Endodermal cell (in vitro differentiated cells): Measurements from ENCODE around the gene HOXC6. TPM values are rescaled to one million over a fixed set of nuclear protein-coding genes. Genes with fewer than 3 reads are reported as not detected.

ENCODE experiments used
- DNase-seq: peaks from one replicate; pipeline ENCODE4 v3.0.0-alpha.2; 2017
- H3K27ac ChIP-seq: 2 replicates; pipeline ENCODE4 v1.5.1; 2013; ENCODE audit warnings: mild to moderate bottlenecking, low read depth, low read length, moderate library complexity
- H3K27me3 ChIP-seq: 2 replicates; pipeline ENCODE4 v1.6.1; 2013; ENCODE audit warnings: mild to moderate bottlenecking, low read length, moderate library complexity; ENCODE audit not compliant: insufficient read depth, control insufficient read depth, poor library complexity, severe bottlenecking
- H3K36me3 ChIP-seq: 2 replicates; pipeline ENCODE4 v1.7.0; 2013; ENCODE audit warnings: mild to moderate bottlenecking, low read length, moderate library complexity; ENCODE audit not compliant: control insufficient read depth, insufficient read depth
- H3K4me1 ChIP-seq: one replicate; pipeline ENCODE4 v1.7.0; 2013; ENCODE audit warnings: low read length; ENCODE audit not compliant: control insufficient read depth, insufficient read depth
- H3K4me3 ChIP-seq: 2 replicates; pipeline ENCODE4 v1.5.1; 2013; ENCODE audit warnings: mild to moderate bottlenecking, low read length, moderate library complexity
- H3K9ac ChIP-seq: 2 replicates; pipeline ENCODE4 v1.6.1; 2013; ENCODE audit warnings: mild to moderate bottlenecking, low read length, moderate library complexity; ENCODE audit not compliant: poor library complexity, severe bottlenecking; ENCODE audit errors: extremely low read depth
- H3K9me3 ChIP-seq: 2 replicates; pipeline ENCODE4 v1.6.1; 2013; ENCODE audit warnings: mild to moderate bottlenecking, low read length, moderate library complexity; ENCODE audit not compliant: control insufficient read depth
- H3K27ac Mint-ChIP-seq: 2 replicates; pipeline ENCODE4 v1.8.0; 2020; ENCODE audit warnings: mixed read lengths
- H3K27me3 Mint-ChIP-seq: 2 replicates; pipeline ENCODE4 v1.8.0; 2021; ENCODE audit warnings: mild to moderate bottlenecking, mixed read lengths; ENCODE audit not compliant: insufficient read depth
- H3K36me3 Mint-ChIP-seq: 2 replicates; pipeline ENCODE4 v1.8.0; 2020; ENCODE audit warnings: low read depth, mixed read lengths
- H3K4me1 Mint-ChIP-seq: 2 replicates; pipeline ENCODE4 v1.8.0; 2020; ENCODE audit warnings: mixed read lengths
- H3K4me3 Mint-ChIP-seq: 2 replicates; pipeline ENCODE4 v1.8.0; 2020; ENCODE audit warnings: mild to moderate bottlenecking, moderate library complexity, mixed read lengths
- H3K9me3 Mint-ChIP-seq: 2 replicates; pipeline ENCODE4 v1.8.0; 2020; ENCODE audit warnings: mild to moderate bottlenecking, mixed read lengths
- WGBS, 2 experiments: methylation state at CpG; one replicate each; pipeline versions ENCODE4 v1.1.5 to v1.1.7; 2013; ENCODE audit warnings: missing lambda C conversion rate in 2 of 2, mixed read lengths in 1 of 2; ENCODE audit not compliant: insufficient coverage in 1 of 2, insufficient read length in 1 of 2; 5-methylcytosine and 5-hydroxymethylcytosine counted together
- total RNA-seq, 2 donors: library from RNA; stranded (reverse); fragmentation: NEBNext Ultra II Directional in 1 of 2; extraction: Animal tissue kit (Norgen Biotek cat#: 25700) in 1 of 2; gene quantifications; 2 replicates in 1 of 2; 3 replicates in 1 of 2; pipeline ENCODE4 v1.2.1, GENCODE V29; 2021
- TF ChIP-seq, protein P1 (sequence below): fragments of 200-600 bp; sonication (generic); conservative IDR thresholded peaks from 2 replicates; pipeline ENCODE4 v1.5.0; 2021; ENCODE audit warnings: antibody characterized with exemption, mild to moderate bottlenecking

The HOXC6 gene
- total RNA-seq, 2 donors from 2014 or later, result not detected

DNA sequence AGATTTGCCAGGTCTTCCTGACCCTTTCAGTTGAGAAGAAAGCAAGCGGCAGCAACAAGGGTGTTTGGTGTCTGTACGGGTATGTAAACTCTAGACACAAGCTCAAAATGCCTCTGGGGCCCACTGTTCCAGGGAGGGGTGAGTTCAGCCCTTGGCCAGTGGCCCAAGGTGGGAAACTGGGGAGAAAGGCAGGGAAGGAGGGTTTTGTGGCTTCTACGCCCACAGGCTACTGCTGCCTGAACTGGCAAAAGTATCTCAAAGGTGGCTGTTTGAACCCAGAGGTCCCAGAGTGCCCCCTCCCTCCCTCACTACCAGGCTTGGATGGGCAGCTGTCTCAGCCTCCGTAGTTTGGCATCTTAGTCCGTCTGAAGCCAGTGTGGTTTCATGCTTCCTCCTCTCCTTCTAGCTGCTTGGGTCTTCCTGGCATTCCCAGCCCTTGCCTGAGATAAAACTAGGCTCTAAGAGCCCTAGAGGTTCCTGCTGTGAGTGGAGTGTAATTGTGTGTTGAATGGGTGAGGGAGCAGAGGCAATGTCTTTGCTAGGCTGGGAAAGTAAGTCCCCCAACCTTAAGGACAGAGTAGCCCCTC lies 10.1 kb downstream of the HOXC6 start:
- TF ChIP-seq, protein P1, sequence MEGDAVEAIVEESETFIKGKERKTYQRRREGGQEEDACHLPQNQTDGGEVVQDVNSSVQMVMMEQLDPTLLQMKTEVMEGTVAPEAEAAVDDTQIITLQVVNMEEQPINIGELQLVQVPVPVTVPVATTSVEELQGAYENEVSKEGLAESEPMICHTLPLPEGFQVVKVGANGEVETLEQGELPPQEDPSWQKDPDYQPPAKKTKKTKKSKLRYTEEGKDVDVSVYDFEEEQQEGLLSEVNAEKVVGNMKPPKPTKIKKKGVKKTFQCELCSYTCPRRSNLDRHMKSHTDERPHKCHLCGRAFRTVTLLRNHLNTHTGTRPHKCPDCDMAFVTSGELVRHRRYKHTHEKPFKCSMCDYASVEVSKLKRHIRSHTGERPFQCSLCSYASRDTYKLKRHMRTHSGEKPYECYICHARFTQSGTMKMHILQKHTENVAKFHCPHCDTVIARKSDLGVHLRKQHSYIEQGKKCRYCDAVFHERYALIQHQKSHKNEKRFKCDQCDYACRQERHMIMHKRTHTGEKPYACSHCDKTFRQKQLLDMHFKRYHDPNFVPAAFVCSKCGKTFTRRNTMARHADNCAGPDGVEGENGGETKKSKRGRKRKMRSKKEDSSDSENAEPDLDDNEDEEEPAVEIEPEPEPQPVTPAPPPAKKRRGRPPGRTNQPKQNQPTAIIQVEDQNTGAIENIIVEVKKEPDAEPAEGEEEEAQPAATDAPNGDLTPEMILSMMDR, result no peak
- Mint-ChIP-seq H3K36me3 (no peaks in the 10 kb centered on the region), H3K4me1 (no peaks in the 10 kb centered on the region), H3K27me3 (peaks cover 97% of the 10 kb centered on the region), H3K27ac (no peak overlapping the region), H3K9me3 (peaks cover 9% of the 10 kb centered on the region), H3K4me3 (no peak overlapping the region)
- no peak for DNase-seq
- WGBS, 2 experiments, result 43% methylated on average over 5 of the region's 5 CpGs; no CpG with 5 or more reads in 1 of the 2 experiments
- peaks cover 100% of the 10 kb centered on the region for H3K27me3 ChIP-seq
- no peak overlapping the region for H3K27ac ChIP-seq
- no peak overlapping the region for H3K9ac ChIP-seq
- H3K36me3 ChIP-seq, result no peaks in the 10 kb centered on the region
- no peaks in the 10 kb centered on the region for H3K4me1 ChIP-seq
- peaks cover 10% of the 10 kb centered on the region for H3K9me3 ChIP-seq
- no peak overlapping the region for H3K4me3 ChIP-seq

DNA sequence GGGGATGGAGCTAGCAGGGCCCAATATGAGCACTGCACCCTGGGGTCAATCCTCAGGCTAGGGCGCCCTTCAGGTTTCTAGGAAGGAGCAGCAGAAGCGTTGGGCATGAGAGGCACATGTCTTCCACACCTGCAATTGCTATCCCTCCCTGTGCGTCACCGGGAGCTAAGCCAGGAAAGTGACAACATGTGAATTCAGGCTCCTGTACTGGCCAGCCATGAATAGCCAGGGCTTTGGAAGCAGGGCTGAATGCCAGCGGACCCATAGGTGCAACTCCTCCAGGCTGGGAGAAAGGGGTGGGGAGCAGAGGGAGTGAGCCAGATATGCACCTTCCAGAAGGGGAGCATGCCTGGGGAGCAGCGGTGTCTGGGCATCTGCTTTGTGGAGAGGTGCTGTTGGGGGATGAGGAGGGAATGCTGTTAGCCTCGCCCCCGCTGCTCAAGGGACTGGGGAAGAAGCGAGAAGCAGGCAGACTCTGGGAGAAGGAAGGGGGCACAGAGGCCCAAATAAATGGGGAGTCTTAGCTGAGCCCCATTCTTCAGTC lies 10.7 kb downstream of the HOXC6 start:
- 19 to 23% methylated on average over 8 to 9 of the region's 9 CpGs for WGBS, 2 experiments
- peaks cover 100% of the 10 kb centered on the region for H3K27me3 Mint-ChIP-seq
- H3K9me3 Mint-ChIP-seq, result peaks cover 9% of the 10 kb centered on the region
- Histone ChIP-seq H3K27me3 (peaks cover 100% of the 10 kb centered on the region), H3K9me3 (peaks cover 10% of the 10 kb centered on the region), H3K4me3 (no peak overlapping the region), H3K4me1 (no peaks in the 10 kb centered on the region), H3K9ac (no peak overlapping the region), H3K36me3 (no peaks in the 10 kb centered on the region), H3K27ac (no peak overlapping the region)
- H3K4me3 Mint-ChIP-seq, result no peak overlapping the region
- no peak overlapping the region for H3K27ac Mint-ChIP-seq
- no peaks in the 10 kb centered on the region for H3K36me3 Mint-ChIP-seq
- no peaks in the 10 kb centered on the region for H3K4me1 Mint-ChIP-seq
- DNase-seq, result no peak
- TF ChIP-seq, protein P1, result no peak

DNA sequence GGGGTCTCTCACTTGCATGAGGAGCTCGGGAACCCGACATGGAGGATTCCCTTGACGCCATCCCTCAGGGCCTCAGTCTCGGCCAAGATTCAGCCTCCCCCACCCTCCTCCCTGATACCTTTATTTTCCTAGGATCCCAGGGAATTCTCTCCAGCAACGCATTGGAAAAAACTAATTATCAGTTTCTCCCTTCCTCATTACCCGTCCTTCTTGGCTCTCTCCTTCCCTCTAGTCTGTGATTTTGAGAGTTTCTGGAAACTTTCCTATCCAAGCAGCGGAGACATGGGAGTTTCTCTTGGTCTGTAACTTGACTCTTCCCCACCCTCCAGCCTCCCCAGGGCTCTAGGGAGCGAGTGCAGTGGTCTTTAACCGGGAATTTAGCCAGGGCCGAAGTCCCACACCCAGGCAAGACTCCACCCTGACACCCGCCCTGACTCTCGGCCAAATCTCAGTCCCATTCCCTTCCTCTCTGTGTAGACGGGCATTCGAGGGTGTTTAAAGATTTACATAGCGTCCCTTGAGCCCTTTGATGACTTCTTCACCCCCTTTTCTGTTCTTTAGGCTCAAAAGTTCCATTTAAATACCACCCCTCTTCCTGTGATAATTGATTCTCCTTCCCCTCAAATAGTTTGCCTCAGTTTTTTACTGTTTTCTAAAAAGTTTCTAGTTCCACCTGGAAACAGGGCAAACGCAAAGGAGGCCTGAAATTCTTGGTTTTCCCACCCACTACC lies 11.3 kb downstream of the HOXC6 start:
- peaks cover 100% of the 10 kb centered on the region for H3K27me3 ChIP-seq
- no peak overlapping the region for H3K9ac ChIP-seq
- H3K36me3 ChIP-seq, result no peaks in the 10 kb centered on the region
- 9 to 17% methylated on average over 11 to 16 of the region's 16 CpGs for WGBS, 2 experiments
- no peak overlapping the region for H3K4me3 ChIP-seq
- H3K4me1 ChIP-seq, result no peaks in the 10 kb centered on the region
- Mint-ChIP-seq H3K27me3 (peaks cover 100% of the 10 kb centered on the region), H3K9me3 (peaks cover 9% of the 10 kb centered on the region), H3K4me1 (no peaks in the 10 kb centered on the region), H3K36me3 (no peaks in the 10 kb centered on the region), H3K4me3 (no peak overlapping the region), H3K27ac (no peak overlapping the region)
- H3K27ac ChIP-seq, result no peak overlapping the region
- TF ChIP-seq, protein P1, result no peak
- DNase-seq, result no peak
- H3K9me3 ChIP-seq, result peaks cover 10% of the 10 kb centered on the region
